ENCODE measurements around the gene CREG1.

DNA sequence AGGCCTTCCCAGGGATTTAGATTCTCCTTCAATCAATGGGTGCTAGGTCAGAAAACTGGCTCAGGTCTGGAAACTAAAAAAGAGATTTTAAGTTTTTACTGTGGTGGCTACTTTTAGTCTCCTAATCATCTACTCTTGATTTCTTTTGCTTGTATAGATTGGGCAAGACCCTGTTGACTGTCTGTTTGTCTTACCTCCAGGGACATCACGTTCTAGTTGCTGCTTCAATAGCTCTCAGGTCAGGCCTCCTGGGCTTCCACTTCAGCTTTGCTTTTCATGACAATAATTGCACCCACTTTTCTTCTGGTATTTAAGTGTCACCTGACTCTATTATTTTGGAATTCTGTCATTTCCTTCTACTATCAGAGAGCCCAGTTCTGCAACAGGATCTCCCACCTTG, 28.5 kb upstream of the CREG1 start:
- TF ChIP-seq SPI1 (IDR thresholded peaks at IDR 0.05; ENCODE audit: borderline replicate concordance, low read depth) (no peak), CTCF (IDR thresholded peaks at IDR 0.05; ENCODE audit: insufficient read depth, low read length) (no peak), GABPA (IDR thresholded peaks at IDR 0.05; ENCODE audit: low read depth) (no peak), POLR2AphosphoS5 (IDR thresholded peaks at IDR 0.05; ENCODE audit: low read depth) (no peak)
